ENCODE data around the gene PLXNA4.

DNA sequence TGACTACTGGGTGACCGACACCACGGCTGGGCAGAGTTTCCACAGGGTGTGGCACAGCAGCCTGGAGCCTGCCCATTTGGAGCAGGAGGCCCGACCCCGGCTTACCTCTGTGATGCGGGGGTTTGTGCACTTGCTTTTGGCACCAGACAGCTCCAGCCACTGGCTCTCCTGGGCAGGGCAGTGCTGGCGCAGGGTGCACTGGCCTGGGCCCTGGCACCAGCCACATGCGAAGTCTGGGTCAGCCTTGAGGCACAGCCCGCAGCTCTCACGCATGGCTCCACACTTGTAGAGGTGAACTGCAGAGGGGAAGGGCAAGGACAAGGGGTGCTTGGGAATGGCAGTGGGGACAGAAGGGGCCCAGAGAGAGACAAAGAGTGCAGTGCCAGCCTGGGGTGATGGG is 373.7 kb downstream of the PLXNA4 start:
- no peak for TF ChIP-seq POLR2AphosphoS5 (IDR thresholded peaks at IDR 0.05; ENCODE audit: low read depth, low read length)
- no peak for TF ChIP-seq TAF1 (IDR thresholded peaks at IDR 0.05; ENCODE audit: borderline replicate concordance, insufficient read depth, low read length)
- TF ChIP-seq REST (IDR thresholded peaks at IDR 0.05; ENCODE audit: insufficient read depth in 1 of 2, low read depth in 2 of 2, low read length in 2 of 2): no peak
- no peak for TF ChIP-seq SIN3A (IDR thresholded peaks at IDR 0.05; ENCODE audit: borderline replicate concordance, insufficient read depth, low read length)
- no peak for TF ChIP-seq FOXP2 (optimal IDR thresholded peaks at IDR 0.05; ENCODE audit: borderline replicate concordance, extremely low read depth, extremely low read length, insufficient read depth)
